Progenitor cell of endocrine pancreas (in vitro differentiated cells): Measurements from ENCODE around the gene NUDT22. TPM values are rescaled to one million over a fixed set of nuclear protein-coding genes. Genes with fewer than 3 reads are reported as not detected.

Experiments used
- DNase-seq: peaks from one replicate; pipeline ENCODE4 v3.0.0; 2021; ENCODE audit warnings: low spot score; ENCODE audit not compliant: unreplicated experiment
- H3K27ac Mint-ChIP-seq: 2 replicates; pipeline ENCODE4 v1.8.0; 2021; ENCODE audit warnings: mild to moderate bottlenecking, moderate library complexity, mixed read lengths
- H3K27me3 Mint-ChIP-seq: 2 replicates; pipeline ENCODE4 v1.8.0; 2021; ENCODE audit warnings: mixed read lengths
- H3K36me3 Mint-ChIP-seq: 2 replicates; pipeline ENCODE4 v1.8.0; 2022; ENCODE audit warnings: mixed read lengths; ENCODE audit not compliant: insufficient read depth
- H3K4me1 Mint-ChIP-seq: 2 replicates; pipeline ENCODE4 v1.8.0; 2021; ENCODE audit warnings: low read depth, mixed read lengths
- H3K4me3 Mint-ChIP-seq: 2 replicates; pipeline ENCODE4 v1.8.0; 2021; ENCODE audit warnings: low read depth, mild to moderate bottlenecking, moderate library complexity, mixed read lengths
- H3K9me3 Mint-ChIP-seq: 2 replicates; pipeline ENCODE4 v1.8.0; 2021; ENCODE audit warnings: low read depth, mixed read lengths
- CTCF ChIP-seq: fragments of 200-600 bp; sonication (generic); IDR thresholded peaks from one replicate; pipeline ENCODE4 v1.5.0; 2021; ENCODE audit warnings: antibody characterized with exemption, mild to moderate bottlenecking; ENCODE audit not compliant: unreplicated experiment
- total RNA-seq: library from RNA; stranded (reverse); gene quantifications from 2 replicates; pipeline ENCODE4 v1.2.1, GENCODE V29; 2021

NUDT22 gene
- total RNA-seq, 1 donor from 2014 or later = 48.2 TPM

DNA sequence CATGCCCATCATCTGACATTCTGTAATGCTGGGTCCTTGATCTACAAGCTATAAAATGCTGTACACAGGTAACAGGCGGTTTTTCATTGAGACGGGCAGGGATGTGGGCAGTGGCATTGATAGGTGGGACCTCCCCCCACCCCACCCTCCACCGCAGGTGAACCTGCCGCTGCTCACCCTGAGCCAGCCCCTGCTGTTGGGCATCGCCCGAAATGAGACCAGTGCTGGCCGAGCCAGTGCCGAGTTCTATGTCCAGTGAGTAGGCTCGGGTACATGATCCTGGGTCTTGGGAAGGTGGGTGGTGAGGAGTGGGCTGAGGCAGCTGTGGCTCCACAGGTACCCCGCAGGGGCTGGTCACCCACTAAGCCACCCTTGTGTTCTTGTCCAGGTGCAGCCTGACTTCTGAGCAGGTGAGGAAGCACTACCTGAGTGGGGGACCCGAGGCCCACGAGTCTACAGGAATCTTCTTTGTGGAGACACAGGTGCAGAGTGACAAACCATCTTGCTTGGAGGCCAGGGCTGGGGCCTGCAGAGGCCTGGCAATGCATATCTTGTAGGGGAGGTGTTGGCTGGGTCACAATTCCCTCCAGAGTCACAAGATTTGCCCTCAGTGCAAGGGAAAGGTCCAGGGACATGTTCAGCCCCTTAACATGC, 3.1 kb downstream of the NUDT22 start:
- Mint-ChIP-seq H3K4me1 (peaks cover 16% of the 10 kb centered on the region), H3K4me3 (peak overlapping the region; percentile 78), H3K27me3 (no peaks in the 10 kb centered on the region), H3K27ac (peak overlapping the region; percentile 93), H3K36me3 (no peaks in the 10 kb centered on the region), H3K9me3 (no peaks in the 10 kb centered on the region)
- no peak for DNase-seq
- TF ChIP-seq CTCF = no peak

- Mint-ChIP-seq H3K27ac (peak overlapping the region; percentile 93), H3K36me3 (no peaks in the 10 kb centered on the region), H3K4me1 (peaks cover 16% of the 10 kb centered on the region), H3K4me3 (peak overlapping the region; percentile 78), H3K27me3 (no peaks in the 10 kb centered on the region), H3K9me3 (no peaks in the 10 kb centered on the region)
- no peak for TF ChIP-seq CTCF
- DNase-seq = no peak
Measured at GRCh38 chr11:64229744-64230170, 3.7 kb downstream of the NUDT22 start.

DNA sequence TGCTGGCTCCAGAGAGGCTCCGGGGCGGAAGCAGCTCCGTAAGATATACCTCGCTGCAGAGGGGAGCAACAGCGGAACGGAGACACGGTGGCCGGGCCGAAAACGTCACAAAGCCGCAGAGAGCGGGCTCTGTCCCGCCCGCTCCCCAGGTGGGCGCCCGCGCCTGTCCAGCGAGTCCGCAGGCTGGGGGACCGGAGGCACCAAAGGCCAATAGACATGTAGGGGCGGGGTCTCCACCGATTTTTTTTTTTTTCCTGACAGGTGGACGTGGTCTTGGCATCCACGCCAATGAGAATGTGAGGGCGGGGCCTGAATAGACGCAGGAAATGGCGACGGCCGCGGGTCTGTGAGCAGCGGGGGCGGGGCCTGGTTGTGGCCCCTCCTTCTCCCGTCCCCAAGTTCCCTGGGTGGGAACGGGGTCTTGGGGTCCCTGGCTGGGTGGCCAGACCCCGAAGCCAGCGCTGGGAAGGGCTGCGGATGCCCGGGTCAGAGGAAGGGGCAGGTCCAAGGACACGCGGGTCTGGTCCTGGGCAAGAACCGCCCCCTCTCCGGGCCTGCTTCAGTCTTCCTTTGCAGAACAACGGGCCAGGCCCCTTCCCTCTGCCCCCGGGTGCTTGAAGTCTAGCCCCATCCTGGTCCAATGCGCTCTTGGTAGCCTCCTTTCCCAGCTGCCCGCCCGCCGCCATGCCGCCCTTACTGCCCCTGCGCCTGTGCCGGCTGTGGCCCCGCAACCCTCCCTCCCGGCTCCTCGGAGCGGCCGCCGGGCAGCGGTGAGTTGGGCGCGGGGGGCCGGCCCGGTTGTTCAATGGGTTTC, 4.3 kb downstream of the NUDT22 start, which contains the start of gene DNAJC4:
TSS of gene DNAJC4 (plus strand) at position 378 of the 814 bp plus-strand sequence. CDS start at position 685, 307 bp downstream.
- H3K27ac Mint-ChIP-seq = peak within 1 kb of the TSS; percentile 93
- H3K4me3 Mint-ChIP-seq = peak within 1 kb of the TSS; percentile 78
- no peak for TF ChIP-seq CTCF
- peaks cover 17% of the 10 kb centered on the region for H3K4me1 Mint-ChIP-seq
- no peaks in the 10 kb centered on the region for H3K9me3 Mint-ChIP-seq
- H3K36me3 Mint-ChIP-seq = no peaks in the 10 kb centered on the region
- H3K27me3 Mint-ChIP-seq = no peaks in the 10 kb centered on the region
- peak; percentile 80 for DNase-seq

DNA sequence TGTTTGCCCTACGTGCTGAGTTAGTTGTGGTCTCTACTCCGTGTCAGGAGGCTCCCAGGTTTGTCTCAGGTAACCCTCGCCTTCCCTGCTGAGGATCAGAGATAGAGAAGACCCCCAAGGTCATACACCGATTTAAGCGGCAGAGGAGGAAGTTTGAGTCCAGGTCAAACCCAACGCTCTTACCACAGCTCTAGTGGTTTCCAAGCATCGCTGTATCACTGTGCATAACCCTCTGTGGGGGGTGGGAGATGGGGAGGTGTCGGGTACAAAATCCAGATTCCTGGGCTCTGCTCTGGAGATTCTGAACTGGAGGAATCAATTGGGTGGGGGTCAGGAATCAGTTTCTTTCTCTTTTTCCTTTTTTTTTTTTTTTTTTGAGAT, 4.9 kb downstream of the NUDT22 start:
- Mint-ChIP-seq H3K27ac (peak overlapping the region; percentile 23), H3K9me3 (no peaks in the 10 kb centered on the region), H3K27me3 (no peaks in the 10 kb centered on the region), H3K4me3 (peak overlapping the region; percentile 78), H3K4me1 (peaks cover 19% of the 10 kb centered on the region), H3K36me3 (no peaks in the 10 kb centered on the region)
- DNase-seq = no peak
- TF ChIP-seq CTCF = no peak

DNA sequence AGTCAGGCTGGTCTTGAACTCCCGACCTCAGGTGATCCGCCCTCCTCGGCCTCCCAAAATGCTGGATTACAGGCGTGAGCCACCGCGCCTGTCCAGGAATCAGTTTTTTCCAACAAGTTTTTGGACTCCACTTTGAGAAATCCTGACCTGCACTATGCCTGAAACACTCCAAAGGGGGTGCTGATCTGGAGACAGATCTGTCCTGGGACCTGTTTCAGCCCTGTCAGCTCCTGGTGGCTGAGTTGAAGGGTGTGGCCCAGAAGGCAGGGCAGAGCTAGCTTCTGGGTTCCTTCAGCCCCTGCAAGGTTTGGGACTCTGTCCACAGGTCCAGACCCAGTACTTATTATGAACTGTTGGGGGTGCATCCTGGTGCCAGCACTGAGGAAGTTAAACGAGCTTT, 5.5 kb downstream of the NUDT22 start:
- TF ChIP-seq CTCF = no peak
- Mint-ChIP-seq H3K27ac (peak overlapping the region; percentile 73), H3K36me3 (no peaks in the 10 kb centered on the region), H3K9me3 (no peaks in the 10 kb centered on the region), H3K27me3 (no peaks in the 10 kb centered on the region), H3K4me1 (peaks cover 19% of the 10 kb centered on the region), H3K4me3 (peak overlapping the region; percentile 78)
- DNase-seq = no peak
